IMR-90 (cell line): ENCODE measurements around the gene AP1S1. TPM values are rescaled to one million over a fixed set of nuclear protein-coding genes. Genes with fewer than 3 reads are reported as not detected.

Experiments used
- ATAC-seq: fragments of 200-7000 bp; cut with Tn5 transposase; 2 replicates; pipeline ENCODE4 v1.9.1; 2020; ENCODE audit warnings: low read depth, mild to moderate bottlenecking, moderate library complexity
- BruUV-seq: library from RNA; stranded (reverse); fragments of 400-500 nt; replicated peaks from 2 replicates; lab custom pipeline; 2021; lab: Mats Ljungman, UMichigan
- CTCF ChIA-PET: fragments of 300-600 bp; formaldehyde crosslinking; extraction: SDS; loops from one replicate; lab custom pipeline; 2021; ENCODE audit warnings: antibody characterized with exemption; lab: Yijun Ruan, JAX
- POLR2A ChIA-PET: fragments of 300-600 bp; sonication (Branson Sonifier 250); formaldehyde crosslinking; loops from one replicate; lab custom pipeline; 2022; ENCODE audit warnings: antibody characterized with exemption; ENCODE audit not compliant: unreplicated experiment; lab: Charles Lee
- DNase-seq: peaks from one replicate; pipeline ENCODE4 v3.0.0; 2013
- H2AFZ ChIP-seq: replicated peaks from 2 replicates; pipeline ENCODE3; 2013; ENCODE audit warnings: low read length, mild to moderate bottlenecking; ENCODE audit not compliant: poor library complexity
- H2AK5ac ChIP-seq: 2 replicates; pipeline ENCODE4 v1.6.1; 2013; ENCODE audit warnings: low read depth, low read length, inconsistent platforms
- H2AK9ac ChIP-seq: replicated peaks from 2 replicates; pipeline ENCODE3; 2013; ENCODE audit warnings: mild to moderate bottlenecking, low read depth, low read length, moderate library complexity; ENCODE audit not compliant: poor library complexity
- H2BK120ac ChIP-seq: 2 replicates; pipeline ENCODE4 v1.6.1; 2013; ENCODE audit warnings: low read depth, low read length, inconsistent platforms
- H2BK15ac ChIP-seq: 3 replicates; pipeline ENCODE4 v1.6.1; 2013; ENCODE audit warnings: low read depth, low read length, inconsistent platforms
- H2BK20ac ChIP-seq: 2 replicates; pipeline ENCODE4 v1.6.1; 2013; ENCODE audit warnings: low read depth, mild to moderate bottlenecking, inconsistent platforms, low read length, moderate library complexity
- H2BK5ac ChIP-seq: 2 replicates; pipeline ENCODE4 v1.6.1; 2013; ENCODE audit warnings: mild to moderate bottlenecking, low read depth, low read length, inconsistent platforms; ENCODE audit not compliant: poor library complexity, severe bottlenecking
- H3K14ac ChIP-seq: replicated peaks from 2 replicates; pipeline ENCODE4 v1.6.1; 2013; ENCODE audit warnings: low read depth, low read length, inconsistent platforms
- H3K18ac ChIP-seq: 2 replicates; pipeline ENCODE4 v1.6.1; 2013; ENCODE audit warnings: low read depth, low read length, control low read depth
- H3K23ac ChIP-seq: 2 replicates; pipeline ENCODE4 v1.6.1; 2013; ENCODE audit warnings: low read depth, low read length, inconsistent platforms
- H3K27ac ChIP-seq: 2 replicates; pipeline ENCODE4 v1.5.1; 2013; ENCODE audit warnings: mild to moderate bottlenecking, control low read depth, low read length; ENCODE audit not compliant: insufficient read depth
- H3K27me3 ChIP-seq: 2 replicates; pipeline ENCODE4 v1.6.1; 2013; ENCODE audit warnings: low read length; ENCODE audit not compliant: control insufficient read depth, insufficient read depth
- H3K36me3 ChIP-seq: 2 replicates; pipeline ENCODE4 v1.6.1; 2013; ENCODE audit warnings: low read length, mixed read lengths; ENCODE audit not compliant: control insufficient read depth, insufficient read depth
- H3K4ac ChIP-seq: 2 replicates; pipeline ENCODE4 v1.6.1; 2013; ENCODE audit warnings: low read depth, low read length, inconsistent platforms
- H3K4me1 ChIP-seq: 2 replicates; pipeline ENCODE4 v1.6.1; 2013; ENCODE audit warnings: low read length, mixed read lengths; ENCODE audit not compliant: control insufficient read depth, insufficient read depth
- H3K4me2 ChIP-seq: 2 replicates; pipeline ENCODE4 v1.6.1; 2013; ENCODE audit warnings: low read depth, mild to moderate bottlenecking, control low read depth, low read length, moderate library complexity
- H3K4me3 ChIP-seq: 2 replicates; pipeline ENCODE4 v1.5.1; 2013; ENCODE audit warnings: low read depth, mild to moderate bottlenecking, control low read depth, low read length, moderate library complexity; ENCODE audit not compliant: insufficient read depth
- H3K56ac ChIP-seq: 2 replicates; pipeline ENCODE4 v1.6.1; 2013; ENCODE audit warnings: low read length, inconsistent platforms; ENCODE audit not compliant: insufficient read depth; ENCODE audit errors: extremely low read depth
- H3K79me1 ChIP-seq, 2 experiments: 2 replicates each; pipeline ENCODE4 v1.6.1; 2013; ENCODE audit warnings: low read length in 2 of 2, inconsistent platforms in 1 of 2, low read depth in 1 of 2
- H3K9ac ChIP-seq: 2 replicates; pipeline ENCODE4 v1.6.1; 2013; ENCODE audit warnings: low read depth, low read length, control low read depth
- H3K9me1 ChIP-seq: 2 replicates; pipeline ENCODE4 v1.6.1; 2013; ENCODE audit warnings: low read length, inconsistent platforms; ENCODE audit not compliant: insufficient read depth
- H3K9me3 ChIP-seq: 2 replicates; pipeline ENCODE4 v1.6.1; 2013; ENCODE audit warnings: low read length; ENCODE audit not compliant: control insufficient read depth, insufficient read depth
- H4K20me1 ChIP-seq: 2 replicates; pipeline ENCODE4 v1.6.1; 2013; ENCODE audit warnings: low read length, inconsistent platforms; ENCODE audit not compliant: insufficient read depth
- H4K5ac ChIP-seq: 2 replicates; pipeline ENCODE4 v1.6.1; 2013; ENCODE audit warnings: mild to moderate bottlenecking, low read depth, low read length, control low read depth
- H4K8ac ChIP-seq, 2 experiments: 2 replicates each; pipeline ENCODE4 v1.6.1; 2013; ENCODE audit warnings: low read depth in 2 of 2, low read length in 2 of 2, control low read depth in 1 of 2, inconsistent platforms in 1 of 2
- H4K91ac ChIP-seq: 2 replicates; pipeline ENCODE4 v1.6.1; 2013; ENCODE audit warnings: low read depth, low read length, inconsistent platforms; ENCODE audit not compliant: insufficient read depth
- MAZ ChIP-seq: IDR thresholded peaks from 2 replicates; pipeline ENCODE4 v1.6.1; 2012; ENCODE audit warnings: low read depth, mild to moderate bottlenecking, low read length, improper control_type of control experiment, moderate library complexity, borderline replicate concordance
- POLR2A ChIP-seq: IDR thresholded peaks from 2 replicates; pipeline ENCODE4 v1.6.1; 2012; ENCODE audit warnings: mild to moderate bottlenecking, low read depth, low read length
- RCOR1 ChIP-seq: IDR thresholded peaks from 2 replicates; pipeline ENCODE4 v1.6.1; 2012; ENCODE audit warnings: mild to moderate bottlenecking, low read length, improper control_type of control experiment; ENCODE audit not compliant: insufficient replicate concordance
- RFX5 ChIP-seq: IDR thresholded peaks from 2 replicates; pipeline ENCODE4 v1.8.0; 2012; ENCODE audit warnings: low read depth, mild to moderate bottlenecking, low read length, moderate library complexity
- USF2 ChIP-seq: fragments of 150-350 bp; IDR thresholded peaks from 2 replicates; pipeline ENCODE4 v1.6.1; 2017; ENCODE audit warnings: mild to moderate bottlenecking, antibody characterized with exemption, low read length, low read depth
- WGBS, 2 experiments: methylation state at CpG; one replicate each; pipeline versions ENCODE4 v1.1.5 to v1.1.7; 2013; ENCODE audit warnings: missing lambda C conversion rate in 2 of 2; ENCODE audit not compliant: insufficient read length in 1 of 2; ENCODE audit errors: extremely low coverage in 2 of 2; 5-methylcytosine and 5-hydroxymethylcytosine counted together
- dilution Hi-C: fragments of 300-500 bp; cut with HindIII; formaldehyde crosslinking; loops from one replicate; pipeline ENCODE4 v1.14.3; 2018; ENCODE audit warnings: low sequenced_read_pairs; ENCODE audit not compliant: unreplicated experiment
- in situ Hi-C: fragments of 300-500 bp; cut with MboI; formaldehyde crosslinking; loops from 3 replicates; pipeline ENCODE4 v1.14.3; 2019; ENCODE audit warnings: low sequenced_read_pairs, inconsistent platforms, mixed read lengths
- intact Hi-C: fragments of 100-400 bp; cut with micrococcal nuclease; formaldehyde crosslinking; loops from 2 replicates; pipeline ENCODE4 v1.10.0; 2022
- polyA plus RNA-seq, 3 experiments: library from polyadenylated mRNA; depleted of rRNA; stranded (reverse); fragments of >200 nt; gene quantifications; 2 replicates each; pipeline ENCODE4 v1.2.3, GENCODE V29; 2012; ENCODE audit warnings: low replicate concordance in 1 of 3
- total RNA-seq: library from RNA; depleted of rRNA; stranded (reverse); fragments of >200 nt; gene quantifications from 2 replicates; pipeline ENCODE4 v1.2.3, GENCODE V29; 2012
- TF ChIP-seq, protein P1 (sequence below): conservative IDR thresholded peaks from 2 replicates; pipeline ENCODE4 v1.5.1; 2012; ENCODE audit warnings: mild to moderate bottlenecking, low read depth, low read length, improper control_type of control experiment

The AP1S1 gene
- total and polyA plus RNA-seq, 2 of the 4 experiments (the other 2 are of a cell fraction), result 187 to 295 TPM

DNA sequence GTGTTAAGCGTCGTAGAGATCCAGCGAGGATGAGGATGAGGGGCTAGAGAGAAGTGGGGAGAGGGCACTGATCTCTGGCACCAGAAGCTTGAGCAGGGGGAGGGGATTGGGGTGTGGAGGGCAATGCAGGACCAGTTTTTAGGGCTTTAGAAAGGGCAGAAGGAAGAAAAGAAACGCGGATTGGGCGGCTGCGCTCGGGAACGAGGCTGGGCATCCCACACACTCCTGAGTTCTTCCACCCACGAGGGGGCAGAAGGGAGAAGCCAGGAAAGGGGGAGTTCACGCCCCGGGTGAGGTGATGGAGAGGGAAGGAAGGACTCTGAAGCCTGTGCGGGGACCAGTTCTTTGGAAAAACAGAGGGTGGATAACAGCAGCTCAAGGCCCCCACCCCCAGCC lies 17.2 kb downstream of the AP1S1 start:
- Histone ChIP-seq H2BK120ac (no peak overlapping the region), H2AK5ac (no peak overlapping the region), H4K20me1 (no peaks in the 10 kb centered on the region; the same call in 1 of the 2 replicates), H3K4ac (no peak overlapping the region), H3K9ac (no peak overlapping the region), H3K56ac (no peak overlapping the region), H3K4me3 (no peak overlapping the region), H2BK20ac (no peak overlapping the region), H3K9me3 (peaks cover 2% of the 10 kb centered on the region; the same call in 1 of the 2 replicates), H2BK15ac (no peak overlapping the region), H2AFZ (no peak overlapping the region), H3K79me1 (peaks cover 0 to 3% of the 10 kb centered on the region in 2 experiments; a peak in 1 of 4 replicates), H3K23ac (no peak overlapping the region), H3K9me1 (peaks cover 14% of the 10 kb centered on the region), H4K91ac (no peak overlapping the region), H2AK9ac (no peak overlapping the region), H3K18ac (no peak overlapping the region), H3K4me2 (no peak overlapping the region), H3K4me1 (peaks cover 16% of the 10 kb centered on the region), H4K5ac (no peak overlapping the region), H3K14ac (no peak overlapping the region), H3K27me3 (peaks cover 77% of the 10 kb centered on the region), H3K36me3 (no peaks in the 10 kb centered on the region), H3K27ac (no peak overlapping the region), H2BK5ac (no peak overlapping the region), H4K8ac (no peak overlapping the region)
- in situ Hi-C loops (no loop called here), intact Hi-C loops (no loop called here), dilution Hi-C loops (no loop called here)
- BruUV-seq, result no TSS peak
- ATAC-seq (no peak), DNase-seq (no peak)
- TF ChIP-seq, protein P1, sequence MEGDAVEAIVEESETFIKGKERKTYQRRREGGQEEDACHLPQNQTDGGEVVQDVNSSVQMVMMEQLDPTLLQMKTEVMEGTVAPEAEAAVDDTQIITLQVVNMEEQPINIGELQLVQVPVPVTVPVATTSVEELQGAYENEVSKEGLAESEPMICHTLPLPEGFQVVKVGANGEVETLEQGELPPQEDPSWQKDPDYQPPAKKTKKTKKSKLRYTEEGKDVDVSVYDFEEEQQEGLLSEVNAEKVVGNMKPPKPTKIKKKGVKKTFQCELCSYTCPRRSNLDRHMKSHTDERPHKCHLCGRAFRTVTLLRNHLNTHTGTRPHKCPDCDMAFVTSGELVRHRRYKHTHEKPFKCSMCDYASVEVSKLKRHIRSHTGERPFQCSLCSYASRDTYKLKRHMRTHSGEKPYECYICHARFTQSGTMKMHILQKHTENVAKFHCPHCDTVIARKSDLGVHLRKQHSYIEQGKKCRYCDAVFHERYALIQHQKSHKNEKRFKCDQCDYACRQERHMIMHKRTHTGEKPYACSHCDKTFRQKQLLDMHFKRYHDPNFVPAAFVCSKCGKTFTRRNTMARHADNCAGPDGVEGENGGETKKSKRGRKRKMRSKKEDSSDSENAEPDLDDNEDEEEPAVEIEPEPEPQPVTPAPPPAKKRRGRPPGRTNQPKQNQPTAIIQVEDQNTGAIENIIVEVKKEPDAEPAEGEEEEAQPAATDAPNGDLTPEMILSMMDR, result peak; percentile 23
- no peak for TF ChIP-seq RFX5
- TF ChIP-seq POLR2A, result no peak
- TF ChIP-seq RCOR1, result no peak
- TF ChIP-seq MAZ, result no peak
- TF ChIP-seq USF2, result no peak
- ChIA-PET CTCF (interaction anchor here (0.7 to 1.9 kb wide), 2 partner anchors 21 to 28 kb away, joined by 3 to 6 read pairs; no protein-coding TSS in a partner anchor), POLR2A (no interaction called here)
- no CpG with 5 or more reads among the region's 13 CpGs for WGBS, 2 experiments
